GM12891 (cell line): ENCODE results near the gene LOC101059915.

Source experiments
- PAX5 ChIP-seq: IDR thresholded peaks from 2 replicates; pipeline ENCODE4 v1.6.1; 2011; ENCODE audit warnings: low read length, moderate library complexity, mild to moderate bottlenecking; ENCODE audit not compliant: insufficient read depth, severe bottlenecking
- POLR2A ChIP-seq: IDR thresholded peaks from 2 replicates; pipeline ENCODE4 v1.6.1; 2011; ENCODE audit warnings: low read depth, low read length, control low read depth
- POLR2AphosphoS5 ChIP-seq: IDR thresholded peaks from 2 replicates; pipeline ENCODE4 v1.6.1; 2011; ENCODE audit warnings: low read depth, low read length, control low read depth

DNA sequence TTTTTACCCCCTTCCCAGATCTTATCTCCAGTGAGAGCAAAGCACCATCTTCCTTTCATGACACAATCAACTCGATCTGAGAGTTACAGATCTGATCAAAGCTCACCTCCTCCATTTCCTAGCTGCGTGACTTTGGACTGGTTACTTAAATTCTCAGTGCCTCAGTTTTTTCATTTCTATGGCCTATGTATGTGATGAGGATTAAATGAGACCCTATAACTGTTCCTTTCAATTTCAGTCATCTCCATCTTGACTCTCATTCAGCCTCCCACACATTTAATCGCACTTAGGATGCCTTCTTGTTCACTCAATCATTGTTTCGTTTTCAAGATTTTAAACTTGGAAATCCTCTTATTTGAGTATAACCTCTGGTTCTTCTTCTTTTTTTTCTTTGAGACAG, 28.9 kb upstream of the LOC101059915 start:
- TF ChIP-seq POLR2A (no peak), PAX5 (no peak), POLR2AphosphoS5 (no peak)
